ENCODE results near the gene EHMT1. TPM values are rescaled to one million over a fixed set of nuclear protein-coding genes. Genes with fewer than 3 reads are reported as not detected.
"Not testable (repeated sequence)": the region's sequence is repeated elsewhere in the genome, so short reads cannot be mapped to it uniquely, and the experiment has no call there.

Gene EHMT1
- total RNA-seq, 2 experiments from 2014 or later = 112 to 115 TPM

DNA sequence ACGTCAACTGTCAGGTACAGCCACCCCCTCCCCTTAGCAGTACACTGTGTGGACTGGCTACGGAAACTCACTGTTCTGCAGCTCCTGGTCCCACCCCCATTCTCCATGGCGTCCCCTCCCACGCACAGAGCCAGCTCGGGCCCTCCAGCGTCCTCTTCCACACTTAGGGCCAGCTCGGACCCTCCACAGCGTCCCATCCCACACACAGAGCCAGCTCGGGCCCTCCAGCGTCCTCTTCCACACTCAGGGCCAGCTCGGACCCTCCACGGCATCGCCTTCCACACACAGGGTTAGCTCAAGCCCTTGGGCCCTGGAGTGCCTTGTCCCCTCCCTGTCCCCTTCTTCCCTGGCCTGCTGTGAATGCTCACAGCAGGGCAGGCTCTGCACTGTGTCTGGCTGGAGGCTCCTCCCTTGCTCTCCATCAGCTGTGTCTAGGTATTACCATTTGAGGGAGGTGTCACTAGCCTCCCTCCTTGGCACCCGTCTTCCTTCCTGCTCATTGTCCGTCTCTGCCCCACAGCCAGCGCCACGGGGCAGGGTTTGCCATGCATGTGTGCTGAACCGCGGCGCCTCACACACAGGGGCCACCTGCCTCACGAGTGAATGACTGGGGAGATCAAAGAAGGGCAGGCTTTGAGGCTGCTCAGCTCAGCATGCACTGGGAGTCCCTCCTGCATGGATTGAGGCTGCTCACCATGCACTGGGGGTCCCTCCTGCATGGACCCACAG is 180.3 kb downstream of the EHMT1 start:
- no peak for DNase-seq
- no peak for ATAC-seq
- CTCF ChIA-PET = no interaction called here
- POLR2A ChIA-PET = no interaction called here
- Mint-ChIP-seq H3K4me3 (no peak overlapping the region), H3K27me3 (ENCODE audit: low read depth) (no peaks in the 10 kb centered on the region), H3K4me1 (ENCODE audit: low read depth) (no peaks in the 10 kb centered on the region), H3K9me3 (ENCODE audit: insufficient read depth) (no peaks in the 10 kb centered on the region), H3K27ac (no peak overlapping the region), H3K36me3 (ENCODE audit: low read depth) (peaks cover 47% of the 10 kb centered on the region)

DNA sequence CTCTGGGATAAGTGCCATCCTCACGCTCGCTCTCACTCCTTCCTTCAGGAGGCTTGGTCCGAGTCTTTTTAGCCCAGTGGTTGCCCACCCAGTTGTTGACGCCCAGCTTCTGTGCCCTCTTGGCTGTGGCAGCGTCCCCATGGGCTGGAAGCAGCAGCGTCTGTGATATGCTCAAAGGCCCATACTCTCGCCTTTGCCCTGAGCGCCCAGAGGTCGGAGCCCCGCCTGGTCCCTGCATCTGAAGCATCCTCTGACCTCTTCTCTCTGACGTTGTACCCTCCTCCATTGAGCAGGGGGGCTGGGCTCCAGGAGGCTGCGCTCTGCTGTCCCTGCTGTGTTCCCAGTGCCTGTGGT is 180.8 kb downstream of the EHMT1 start:
- H3K4me1 Mint-ChIP-seq (ENCODE audit: low read depth) = no peaks in the 10 kb centered on the region
- peaks cover 50% of the 10 kb centered on the region for H3K36me3 Mint-ChIP-seq (ENCODE audit: low read depth)
- no peaks in the 10 kb centered on the region for H3K27me3 Mint-ChIP-seq (ENCODE audit: low read depth)
- H3K9me3 Mint-ChIP-seq (ENCODE audit: insufficient read depth) = no peaks in the 10 kb centered on the region
- H3K27ac Mint-ChIP-seq = no peak overlapping the region
- no peak for ATAC-seq
- POLR2A ChIA-PET = no interaction called here
- CTCF ChIA-PET = no interaction called here
- H3K4me3 Mint-ChIP-seq = no peak overlapping the region
- no peak for DNase-seq

DNA sequence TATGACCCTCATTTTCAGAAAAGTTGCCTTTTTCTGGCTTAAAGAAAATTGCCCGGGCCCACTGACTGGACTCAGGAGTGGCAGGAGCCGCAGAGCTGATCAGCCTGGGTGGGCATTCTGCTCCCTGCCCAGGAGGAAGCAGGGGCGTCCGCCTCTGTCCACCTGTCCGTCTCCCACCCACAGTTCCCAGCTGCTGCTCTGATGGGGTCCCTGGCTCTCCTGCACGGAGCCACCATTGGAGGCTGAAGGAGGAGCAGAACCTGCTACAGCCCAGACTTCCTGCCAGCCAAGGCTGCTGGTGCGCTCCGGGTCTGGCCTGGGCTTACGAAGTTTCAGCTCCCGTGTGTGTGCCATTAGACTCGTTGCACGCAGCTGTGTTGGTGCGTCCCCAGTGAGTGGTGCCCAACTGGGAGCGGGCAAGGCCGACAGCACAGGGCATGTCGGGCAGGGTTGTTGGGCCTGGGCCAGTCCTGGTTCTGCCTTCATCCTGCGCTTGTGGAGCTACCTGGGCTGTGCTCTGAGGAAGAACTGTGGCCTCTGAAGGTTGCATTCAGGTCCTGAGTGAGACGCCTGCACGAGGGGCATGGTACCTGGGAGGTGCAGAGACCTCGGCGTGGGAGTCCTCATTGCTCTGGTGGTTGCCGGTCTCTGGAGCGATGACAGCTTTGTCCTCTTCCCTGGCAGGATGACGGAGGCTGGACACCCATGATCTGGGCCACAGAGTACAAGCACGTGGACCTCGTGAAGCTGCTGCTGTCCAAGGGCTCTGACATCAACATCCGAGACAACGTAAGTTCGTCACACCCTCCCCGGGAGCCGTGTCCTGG is 181.6 kb downstream of the EHMT1 start:
- POLR2A ChIA-PET = interaction anchor here (0.9 kb wide), 1 partner anchor 68 kb away, joined by 3 read pairs; no protein-coding TSS in a partner anchor
- no peak for ATAC-seq
- peaks cover 50% of the 10 kb centered on the region for H3K36me3 Mint-ChIP-seq (ENCODE audit: low read depth)

DNA sequence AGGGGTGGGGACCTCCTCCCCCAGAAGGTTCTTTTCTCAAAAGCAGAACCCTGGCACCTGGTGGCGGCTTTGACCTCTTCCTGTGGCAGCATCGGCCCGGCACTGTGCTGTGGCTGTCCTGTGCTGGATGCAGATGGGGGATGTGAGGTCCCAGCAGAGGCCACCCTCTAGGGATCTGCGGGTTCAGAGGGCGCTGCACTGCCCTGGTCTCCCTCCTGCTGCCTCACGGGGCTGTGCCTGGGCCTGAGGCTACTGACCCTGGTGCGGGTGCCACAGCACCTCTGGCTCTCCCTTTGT is 182.2 kb downstream of the EHMT1 start:
- CTCF ChIA-PET = no interaction called here
- Mint-ChIP-seq H3K4me3 (no peak overlapping the region), H3K36me3 (ENCODE audit: low read depth) (peaks cover 46% of the 10 kb centered on the region), H3K9me3 (ENCODE audit: insufficient read depth) (no peaks in the 10 kb centered on the region), H3K27me3 (ENCODE audit: low read depth) (no peaks in the 10 kb centered on the region), H3K4me1 (ENCODE audit: low read depth) (no peaks in the 10 kb centered on the region), H3K27ac (peak overlapping the region; percentile 25)
- DNase-seq = no peak
- POLR2A ChIA-PET = no interaction called here
- ATAC-seq = no peak

More for the DNA sequence above, 181.6 kb downstream of the EHMT1 start:
- no peaks in the 10 kb centered on the region for H3K4me1 Mint-ChIP-seq (ENCODE audit: low read depth)
- H3K27ac Mint-ChIP-seq = no peak overlapping the region
- H3K9me3 Mint-ChIP-seq (ENCODE audit: insufficient read depth) = no peaks in the 10 kb centered on the region
- no peaks in the 10 kb centered on the region for H3K27me3 Mint-ChIP-seq (ENCODE audit: low read depth)
- CTCF ChIA-PET = no interaction called here
- no peak for DNase-seq
- no peak overlapping the region for H3K4me3 Mint-ChIP-seq

DNA sequence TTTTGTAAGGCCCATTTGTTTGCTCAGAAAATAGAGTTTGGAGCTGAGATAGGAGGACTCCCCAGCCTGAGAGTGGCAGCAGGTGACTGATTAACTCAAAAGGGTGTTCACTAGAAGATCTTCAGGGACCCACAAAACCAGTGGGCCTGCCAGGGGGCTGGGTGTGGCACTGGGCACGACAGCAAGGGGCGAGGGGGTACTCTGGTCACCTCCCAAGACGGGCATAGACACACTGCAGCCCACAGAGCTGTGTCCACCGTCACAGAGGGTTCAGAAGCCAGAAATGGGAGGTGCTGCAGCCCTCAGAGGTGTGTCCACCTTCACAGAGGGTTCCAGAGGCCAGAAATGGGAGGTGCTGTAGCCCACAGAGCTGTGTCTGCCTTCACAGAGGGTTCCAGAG is 183.2 kb downstream of the EHMT1 start:
- Mint-ChIP-seq H3K36me3 (ENCODE audit: low read depth) (peaks cover 50% of the 10 kb centered on the region), H3K27me3 (ENCODE audit: low read depth) (no peaks in the 10 kb centered on the region), H3K4me1 (ENCODE audit: low read depth) (peaks cover 3% of the 10 kb centered on the region), H3K4me3 (no peak overlapping the region), H3K9me3 (ENCODE audit: insufficient read depth) (no peaks in the 10 kb centered on the region), H3K27ac (no peak overlapping the region)
- no peak for ATAC-seq
- no peak for DNase-seq
- POLR2A ChIA-PET = no interaction called here
- CTCF ChIA-PET = no interaction called here

DNA sequence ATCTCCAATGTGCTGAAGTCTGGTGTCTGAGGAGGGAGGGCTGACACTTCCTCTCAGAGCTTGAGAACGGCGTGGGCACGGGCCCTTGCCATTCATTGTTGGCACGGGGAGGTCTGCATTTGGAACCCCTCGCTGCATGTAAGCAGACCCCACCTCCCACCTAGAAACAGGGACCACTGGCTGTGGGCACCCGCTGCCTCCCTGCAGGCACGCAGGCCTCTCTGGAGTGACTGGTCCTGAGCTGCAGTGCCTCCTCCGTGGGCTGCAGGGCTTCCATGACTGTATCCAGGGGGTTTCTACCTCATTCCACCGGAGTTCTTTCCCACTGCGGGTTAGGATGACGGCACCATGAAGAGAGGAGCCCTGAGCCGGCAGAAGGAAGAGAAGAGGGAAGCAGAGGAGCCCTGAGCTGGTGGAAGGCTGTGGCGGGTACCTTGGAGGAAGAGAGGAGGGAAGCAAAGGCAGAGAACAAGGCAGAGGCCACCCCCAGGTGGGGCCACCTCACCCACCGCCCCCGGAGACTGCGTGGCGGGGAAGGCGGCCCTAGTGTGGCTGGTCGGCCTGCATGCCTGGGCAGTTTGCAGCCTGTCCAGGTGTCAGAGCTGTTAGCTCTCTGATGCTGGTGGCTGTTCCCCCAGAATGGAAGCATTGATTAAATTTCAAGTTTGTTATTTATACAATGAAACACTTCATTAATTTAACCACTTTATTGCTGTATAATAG is 183.9 kb downstream of the EHMT1 start:
- Mint-ChIP-seq H3K4me3 (no peak overlapping the region), H3K36me3 (ENCODE audit: low read depth) (peaks cover 50% of the 10 kb centered on the region), H3K27ac (no peak overlapping the region), H3K9me3 (ENCODE audit: insufficient read depth) (no peaks in the 10 kb centered on the region), H3K27me3 (ENCODE audit: low read depth) (no peaks in the 10 kb centered on the region), H3K4me1 (ENCODE audit: low read depth) (peaks cover 7% of the 10 kb centered on the region)
- ChIA-PET POLR2A (no interaction called here), CTCF (no interaction called here)
- DNase-seq (no peak), ATAC-seq (no peak)

DNA sequence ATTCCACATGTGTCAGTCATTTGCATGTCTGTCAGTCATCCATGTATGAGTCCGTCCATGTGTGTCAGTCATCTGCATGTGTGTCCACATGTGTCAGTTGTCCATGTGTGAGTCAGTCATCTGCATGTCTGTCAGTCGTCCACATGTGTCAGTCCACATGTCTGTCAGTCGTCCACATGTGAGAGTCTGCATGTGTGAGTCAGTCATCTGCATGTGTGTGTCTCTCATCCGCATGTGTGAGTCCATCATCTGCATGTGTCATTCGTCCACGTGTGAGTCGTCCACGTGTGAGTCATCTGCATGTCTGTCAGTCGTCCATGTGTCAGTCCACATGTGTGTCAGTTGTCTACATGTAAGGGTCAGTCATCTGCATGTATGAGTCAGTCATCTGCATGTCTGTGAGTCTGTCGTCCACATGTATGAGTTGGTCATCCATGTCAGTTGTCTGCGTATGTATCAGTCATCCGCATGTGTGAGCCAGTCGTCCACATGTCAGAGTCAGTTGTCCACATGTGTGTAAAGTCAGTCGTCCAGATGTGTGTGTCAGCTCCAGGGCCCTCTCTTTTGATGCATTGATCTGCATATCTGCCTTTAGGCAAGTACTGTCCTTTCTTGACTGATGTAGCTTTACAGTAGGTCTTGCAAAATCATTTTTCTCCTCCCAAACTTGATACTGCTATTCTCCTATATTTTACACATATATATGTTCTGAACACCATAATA is 186.3 kb downstream of the EHMT1 start:
- peaks cover 14% of the 10 kb centered on the region for H3K4me1 Mint-ChIP-seq (ENCODE audit: low read depth)
- peaks cover 52% of the 10 kb centered on the region for H3K36me3 Mint-ChIP-seq (ENCODE audit: low read depth)
- no peak overlapping the region for H3K4me3 Mint-ChIP-seq
- no peaks in the 10 kb centered on the region for H3K27me3 Mint-ChIP-seq (ENCODE audit: low read depth)
- CTCF ChIA-PET = no interaction called here
- DNase-seq (no peak), ATAC-seq (no peak)
- H3K9me3 Mint-ChIP-seq (ENCODE audit: insufficient read depth) = no peaks in the 10 kb centered on the region
- no peak overlapping the region for H3K27ac Mint-ChIP-seq
- POLR2A ChIA-PET = no interaction called here

DNA sequence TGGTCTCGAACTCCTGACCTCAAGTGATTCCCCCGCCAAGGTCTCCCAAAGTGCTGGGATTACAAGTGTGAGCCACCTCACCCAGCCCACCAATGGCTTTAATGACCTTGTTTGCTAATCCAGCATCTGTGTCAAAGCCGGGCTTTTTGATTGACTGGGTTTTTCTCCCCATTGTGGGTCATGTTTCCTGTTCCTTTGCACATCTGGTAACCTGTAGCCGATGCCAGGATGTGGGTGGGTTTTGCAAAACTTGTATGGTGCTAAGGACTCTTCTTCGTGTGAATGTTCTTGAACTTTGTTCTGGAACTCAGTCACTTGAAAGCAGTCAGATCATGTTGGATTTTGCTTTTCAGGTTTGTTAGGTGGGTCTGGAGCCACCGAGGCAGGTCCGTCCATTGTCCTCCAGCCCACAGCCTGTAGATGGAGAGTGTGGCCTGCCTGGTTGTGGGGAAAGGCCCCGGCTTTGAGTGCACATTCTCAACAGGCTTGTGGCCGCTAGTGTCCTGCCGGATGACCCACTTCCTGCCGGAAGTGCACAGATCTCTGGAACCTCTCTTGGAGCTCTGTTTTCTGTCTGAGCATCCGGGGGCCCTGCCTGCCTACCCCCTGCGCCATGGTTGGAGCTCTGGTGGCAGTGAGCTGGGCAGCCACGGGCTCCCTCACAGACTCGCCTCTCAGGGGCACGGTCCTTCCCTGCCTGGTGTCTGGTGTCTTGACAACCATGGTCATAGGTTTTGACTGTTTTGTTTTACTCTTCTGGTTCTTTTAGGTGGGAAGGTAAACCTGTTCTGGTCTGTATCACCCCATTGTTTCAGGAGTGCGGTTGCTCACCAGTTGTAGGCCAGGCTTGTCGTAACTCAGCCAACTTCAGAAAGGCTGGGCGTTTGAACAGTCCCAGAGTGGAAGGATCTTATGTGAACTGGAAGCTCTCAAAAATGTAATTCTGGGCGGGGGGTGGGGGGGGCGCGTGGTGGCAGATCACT is 189.2 kb downstream of the EHMT1 start:
- CTCF ChIA-PET = no interaction called here
- Mint-ChIP-seq H3K27ac (peak overlapping the region; percentile 66), H3K9me3 (ENCODE audit: insufficient read depth) (no peaks in the 10 kb centered on the region), H3K4me3 (no peak overlapping the region), H3K4me1 (ENCODE audit: low read depth) (peaks cover 14% of the 10 kb centered on the region), H3K36me3 (ENCODE audit: low read depth) (peaks cover 56% of the 10 kb centered on the region), H3K27me3 (ENCODE audit: low read depth) (no peaks in the 10 kb centered on the region)
- DNase-seq (peak; percentile 52), ATAC-seq (peak; percentile 44)
- POLR2A ChIA-PET = no interaction called here

DNA sequence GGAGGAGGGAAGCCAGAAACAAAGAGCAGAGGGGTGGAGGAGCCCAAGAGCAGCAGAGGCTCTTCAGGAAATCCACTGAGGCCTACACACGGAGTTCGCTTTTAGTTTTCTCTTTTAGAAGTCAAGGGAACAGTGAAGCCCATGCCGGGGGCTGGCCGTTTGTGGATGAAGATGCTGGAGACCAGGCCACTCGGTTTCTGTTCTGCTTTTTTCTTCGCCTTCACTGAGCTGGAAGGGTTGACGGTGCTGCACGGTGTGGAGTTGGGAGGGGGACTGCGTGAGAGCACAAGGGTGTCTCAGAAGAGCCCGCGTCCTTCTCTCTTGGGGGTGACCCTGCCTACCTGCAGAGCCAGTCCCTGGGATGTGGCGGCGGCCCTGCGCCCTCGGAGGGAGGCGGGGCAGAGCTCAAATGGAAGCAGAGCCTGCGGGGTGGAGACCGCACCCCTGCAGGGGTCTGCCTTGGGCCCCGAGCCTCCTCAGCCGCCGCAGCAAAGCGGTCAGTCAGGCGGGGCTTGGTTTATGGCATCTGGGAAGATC is 190.3 kb downstream of the EHMT1 start:
- POLR2A ChIA-PET = no interaction called here
- CTCF ChIA-PET = no interaction called here
- Mint-ChIP-seq H3K27me3 (ENCODE audit: low read depth) (no peaks in the 10 kb centered on the region), H3K36me3 (ENCODE audit: low read depth) (peaks cover 49% of the 10 kb centered on the region), H3K4me3 (no peak overlapping the region), H3K4me1 (ENCODE audit: low read depth) (peaks cover 14% of the 10 kb centered on the region), H3K9me3 (ENCODE audit: insufficient read depth) (no peaks in the 10 kb centered on the region), H3K27ac (no peak overlapping the region)
- no peak for DNase-seq
- no peak for ATAC-seq

DNA sequence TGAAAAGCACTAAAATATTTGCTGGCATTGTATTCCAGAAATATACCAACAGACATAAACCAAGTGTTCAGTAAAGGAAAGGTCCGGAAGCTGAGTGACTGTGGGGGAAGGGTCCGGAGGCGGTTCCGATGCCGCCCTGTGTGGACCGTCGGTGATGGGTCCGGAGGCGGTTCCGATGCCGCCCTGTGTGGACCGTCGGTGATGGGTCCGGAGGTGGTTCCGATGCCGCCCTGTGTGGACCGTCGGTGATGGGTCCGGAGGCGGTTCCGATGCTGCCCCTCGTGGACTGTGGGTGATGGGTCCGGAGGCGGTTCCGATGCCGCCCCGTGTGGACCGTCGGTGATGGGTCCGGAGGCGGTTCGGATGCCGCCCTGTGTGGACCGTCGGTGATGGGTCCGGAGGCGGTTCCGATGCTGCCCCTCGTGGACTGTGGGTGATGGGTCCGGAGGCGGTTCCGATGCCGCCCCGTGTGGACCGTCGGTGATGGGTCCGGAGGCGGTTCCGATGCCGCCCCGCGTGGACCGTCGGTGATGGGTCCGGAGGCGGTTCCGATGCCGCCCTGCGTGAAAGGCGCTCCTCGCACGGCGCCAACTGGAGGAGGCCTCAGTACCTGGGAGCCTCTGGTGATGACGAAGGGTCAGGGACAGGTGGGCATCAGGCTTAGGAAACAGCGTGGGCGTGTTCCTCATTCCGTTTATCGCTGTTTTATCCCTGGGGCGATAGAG is 191.1 kb downstream of the EHMT1 start:
- H3K27me3 Mint-ChIP-seq (ENCODE audit: low read depth); H3K9me3 Mint-ChIP-seq (ENCODE audit: insufficient read depth); DNase-seq; H3K27ac Mint-ChIP-seq; CTCF ChIA-PET; ATAC-seq; H3K4me3 Mint-ChIP-seq; POLR2A ChIA-PET: not testable (repeated sequence)
- H3K4me1 Mint-ChIP-seq (ENCODE audit: low read depth) = peaks cover 14% of the 10 kb centered on the region
- H3K36me3 Mint-ChIP-seq (ENCODE audit: low read depth) = peaks cover 49% of the 10 kb centered on the region
